Breast epithelium (tissue), 4 donors: ENCODE results near the gene THTPA. TPM values are rescaled to one million over a fixed set of nuclear protein-coding genes. Genes with fewer than 3 reads are reported as not detected.

Experiments
- DNase-seq, 2 donors: peaks; one replicate each; pipeline ENCODE4 v3.0.0-alpha.2; 2019; ENCODE audit warnings: low spot score in 2 of 2
- H3K27ac ChIP-seq, 2 donors: fragments of 200-600 bp; sonication (generic) in 1 of 2; one replicate each; pipeline ENCODE4 v1.5.1; 2016 to 2019; ENCODE audit warnings: mild to moderate bottlenecking in 1 of 2
- H3K27me3 ChIP-seq, 2 donors: fragments of 200-600 bp; sonication (generic) in 1 of 2; one replicate each; pipeline versions ENCODE4 v1.5.1 to v1.6.0; 2017 to 2019; ENCODE audit warnings: control low read depth in 1 of 2, mild to moderate bottlenecking in 1 of 2
- H3K36me3 ChIP-seq: fragments of 200-600 bp; one replicate; pipeline ENCODE4 v1.5.1; 2019
- H3K4me1 ChIP-seq, 2 donors: fragments of 200-600 bp; sonication (generic); one replicate each; pipeline ENCODE4 v1.5.1; 2016 to 2019; ENCODE audit warnings: control low read depth in 1 of 2
- H3K4me3 ChIP-seq, 3 donors: fragments of 200-600 bp; sonication (generic); 1 replicate in 2 of 3; 2 replicates in 1 of 3; pipeline ENCODE4 v1.5.1; 2016 to 2019; ENCODE audit warnings: mild to moderate bottlenecking in 3 of 3, moderate library complexity in 2 of 3
- H3K9me3 ChIP-seq, 2 donors: fragments of 200-600 bp; sonication (generic) in 1 of 2; one replicate each; pipeline ENCODE4 v1.5.1; 2016 to 2019; ENCODE audit warnings: control low read depth in 1 of 2
- CTCF ChIP-seq, 3 donors: fragments of 450-650 bp; IDR thresholded peaks; one replicate each; pipeline ENCODE4 v1.5.1; 2016 to 2017; ENCODE audit warnings: antibody characterized with exemption in 3 of 3, mild to moderate bottlenecking in 3 of 3, moderate library complexity in 3 of 3
- POLR2A ChIP-seq: fragments of 450-650 bp; IDR thresholded peaks from one replicate; pipeline ENCODE4 v1.6.1; 2016; ENCODE audit warnings: antibody characterized with exemption, mild to moderate bottlenecking, moderate library complexity
- POLR2AphosphoS5 ChIP-seq, 3 donors: sonication (generic); formaldehyde crosslinking; IDR thresholded peaks; one replicate each; pipeline ENCODE4 v1.6.1; 2017; ENCODE audit warnings: antibody characterized with exemption in 3 of 3
- intact Hi-C: fragments of 100-400 bp; cut with DNase I; formaldehyde crosslinking; loops from one replicate; pipeline ENCODE4 v1.15.1; 2023; ENCODE audit warnings: low total_unique reads
- total RNA-seq, 3 donors: library from RNA; depleted of rRNA; stranded (reverse); fragments of >200 nt; gene quantifications; one replicate each; pipeline ENCODE4 v1.1.0, GENCODE V29; 2016

THTPA gene
- total RNA-seq, 3 donors from 2014 or later: 13.6 to 22.1 (median 21.0) TPM

GRCh38 chr14:23603103-23603502 lies 47.0 kb downstream of the THTPA start:
- no peaks in the 10 kb centered on the region for H3K36me3 ChIP-seq
- no peak for DNase-seq
- no peak overlapping the region for H3K4me3 ChIP-seq
- intact Hi-C loops: no loop called here
- H3K9me3 ChIP-seq: no peaks in the 10 kb centered on the region
- H3K4me1 ChIP-seq: no peaks in the 10 kb centered on the region
- TF ChIP-seq POLR2AphosphoS5 (IDR thresholded peaks at IDR 0.05) (no peak), POLR2A (no peak), CTCF (IDR thresholded peaks at IDR 0.05) (no peak)
- H3K27ac ChIP-seq: no peak overlapping the region
- H3K27me3 ChIP-seq: no peaks in the 10 kb centered on the region

- no peaks in the 10 kb centered on the region for H3K27me3 ChIP-seq
- no peak for DNase-seq
- H3K4me1 ChIP-seq: no peaks in the 10 kb centered on the region
- no peak overlapping the region for H3K27ac ChIP-seq
- intact Hi-C loops: no loop called here
- no peaks in the 10 kb centered on the region for H3K9me3 ChIP-seq
- no peaks in the 10 kb centered on the region for H3K36me3 ChIP-seq
- H3K4me3 ChIP-seq: no peak overlapping the region
- no peak for TF ChIP-seq POLR2A
- TF ChIP-seq CTCF (IDR thresholded peaks at IDR 0.05): no peak
- no peak for TF ChIP-seq POLR2AphosphoS5 (IDR thresholded peaks at IDR 0.05)
These were observed 48.1 kb downstream of the THTPA start for GRCh38 chr14:23604148-23604547.

GRCh38 chr14:23604675-23605170 lies 48.7 kb downstream of the THTPA start:
- no peak overlapping the region for H3K27ac ChIP-seq
- intact Hi-C loops: no loop called here
- no peaks in the 10 kb centered on the region for H3K36me3 ChIP-seq
- H3K4me3 ChIP-seq: no peak overlapping the region
- no peaks in the 10 kb centered on the region for H3K27me3 ChIP-seq
- H3K4me1 ChIP-seq: no peaks in the 10 kb centered on the region
- H3K9me3 ChIP-seq: no peaks in the 10 kb centered on the region
- DNase-seq: no peak
- TF ChIP-seq CTCF (IDR thresholded peaks at IDR 0.05): no peak
- no peak for TF ChIP-seq POLR2A
- TF ChIP-seq POLR2AphosphoS5 (IDR thresholded peaks at IDR 0.05): no peak

GRCh38 chr14:23605931-23606585 lies 50.0 kb downstream of the THTPA start:
- H3K36me3 ChIP-seq: no peaks in the 10 kb centered on the region
- H3K27ac ChIP-seq: no peak overlapping the region
- TF ChIP-seq POLR2AphosphoS5 (IDR thresholded peaks at IDR 0.05): no peak
- no peak for TF ChIP-seq CTCF (IDR thresholded peaks at IDR 0.05)
- no peak for TF ChIP-seq POLR2A
- no peak overlapping the region for H3K4me3 ChIP-seq
- H3K9me3 ChIP-seq: no peaks in the 10 kb centered on the region
- no peak for DNase-seq
- H3K27me3 ChIP-seq: no peaks in the 10 kb centered on the region
- H3K4me1 ChIP-seq: no peaks in the 10 kb centered on the region
- intact Hi-C loops: no loop called here

GRCh38 chr14:23608454-23608853 lies 52.4 kb downstream of the THTPA start:
- Histone ChIP-seq H3K4me1 (no peaks in the 10 kb centered on the region), H3K27ac (no peak overlapping the region), H3K36me3 (no peaks in the 10 kb centered on the region), H3K27me3 (no peaks in the 10 kb centered on the region), H3K9me3 (no peaks in the 10 kb centered on the region), H3K4me3 (no peak overlapping the region)
- no peak for DNase-seq
- no peak for TF ChIP-seq CTCF (IDR thresholded peaks at IDR 0.05)
- no peak for TF ChIP-seq POLR2AphosphoS5 (IDR thresholded peaks at IDR 0.05)
- TF ChIP-seq POLR2A: no peak
- intact Hi-C loops: no loop called here
